GM23338 (cell line): Measurements from ENCODE around the gene PROKR2. TPM values are rescaled to one million over a fixed set of nuclear protein-coding genes. Genes with fewer than 3 reads are reported as not detected.

Experiments
- ATAC-seq: fragments of 200-7000 bp; cut with Tn5 transposase; 3 replicates; pipeline ENCODE4 v1.9.1; 2020
- DNase-seq: peaks from one replicate; pipeline ENCODE4 v3.0.0-alpha.2; 2015; ENCODE audit warnings: low spot score
- H2AFZ ChIP-seq: fragments of 200-600 bp; sonication (generic); 2 replicates; pipeline ENCODE4 v1.8.0; 2016; ENCODE audit warnings: antibody characterized with exemption, mild to moderate bottlenecking, moderate library complexity
- H3F3A ChIP-seq: fragments of 200-600 bp; sonication (generic); replicated peaks from 2 replicates; pipeline ENCODE4 v1.8.0; 2017; ENCODE audit warnings: antibody characterized with exemption, mixed run types, low read depth
- H3K27ac ChIP-seq: fragments of 200-600 bp; sonication (generic); 2 replicates; pipeline ENCODE4 v1.6.1; 2016; ENCODE audit warnings: low read depth
- H3K27me3 ChIP-seq: fragments of 200-600 bp; sonication (generic); 2 replicates; pipeline ENCODE4 v1.8.0; 2016; ENCODE audit warnings: mild to moderate bottlenecking, mixed run types, moderate library complexity; ENCODE audit not compliant: insufficient read depth
- H3K36me3 ChIP-seq: fragments of 200-600 bp; sonication (generic); 2 replicates; pipeline ENCODE4 v1.8.0; 2016; ENCODE audit warnings: mild to moderate bottlenecking; ENCODE audit not compliant: insufficient read depth
- H3K4me1 ChIP-seq: fragments of 200-600 bp; sonication (generic); 2 replicates; pipeline ENCODE4 v1.8.0; 2016; ENCODE audit warnings: mild to moderate bottlenecking, moderate library complexity; ENCODE audit not compliant: insufficient read depth
- H3K4me2 ChIP-seq: fragments of 200-600 bp; sonication (generic); 2 replicates; pipeline ENCODE4 v1.7.1; 2017; ENCODE audit warnings: mixed run types
- H3K4me3 ChIP-seq: fragments of 200-600 bp; sonication (generic); 2 replicates; pipeline ENCODE4 v1.6.1; 2016; ENCODE audit warnings: mixed run types
- H3K79me2 ChIP-seq: fragments of 200-600 bp; sonication (generic); replicated peaks from 2 replicates; pipeline ENCODE4 v1.8.0; 2017; ENCODE audit warnings: mild to moderate bottlenecking; ENCODE audit not compliant: insufficient read depth
- H3K9me2 ChIP-seq: fragments of 200-600 bp; sonication (generic); 2 replicates; pipeline ENCODE4 v1.8.0; 2017; ENCODE audit not compliant: insufficient read depth
- H4K20me1 ChIP-seq: fragments of 200-600 bp; sonication (generic); replicated peaks from 2 replicates; pipeline ENCODE4 v1.8.0; 2017; ENCODE audit warnings: mild to moderate bottlenecking; ENCODE audit not compliant: insufficient read depth
- H3K27ac Mint-ChIP-seq: 2 replicates; pipeline ENCODE4 v1.8.0; 2020; ENCODE audit warnings: inconsistent platforms, mild to moderate bottlenecking, moderate library complexity, mixed read lengths
- H3K27me3 Mint-ChIP-seq: 3 replicates; pipeline ENCODE4 v1.8.0; 2022; ENCODE audit warnings: low read depth, mild to moderate bottlenecking, moderate library complexity, mixed read lengths, inconsistent platforms; ENCODE audit not compliant: insufficient read depth, poor library complexity
- H3K36me3 Mint-ChIP-seq: 3 replicates; pipeline ENCODE4 v1.8.0; 2021; ENCODE audit warnings: low read depth, mild to moderate bottlenecking, inconsistent platforms, moderate library complexity, mixed read lengths
- H3K4me1 Mint-ChIP-seq: 3 replicates; pipeline ENCODE4 v1.8.0; 2020; ENCODE audit warnings: mild to moderate bottlenecking, inconsistent platforms, mixed read lengths
- H3K4me3 Mint-ChIP-seq: 3 replicates; pipeline ENCODE4 v1.8.0; 2021; ENCODE audit warnings: moderate library complexity, mild to moderate bottlenecking, inconsistent platforms, mixed read lengths
- H3K9me3 Mint-ChIP-seq: 3 replicates; pipeline ENCODE4 v1.8.0; 2020; ENCODE audit warnings: moderate library complexity, mild to moderate bottlenecking, inconsistent platforms, mixed read lengths
- CREB1 ChIP-seq: fragments of 250-450 bp; sonication (Bioruptor Pico); IDR thresholded peaks from 2 replicates; pipeline ENCODE4 v1.5.0; 2020; ENCODE audit warnings: low read depth, mild to moderate bottlenecking, moderate library complexity
- CTCF ChIP-seq, 2 experiments: fragments of 200-600 bp in 1 of 2; sonication (generic) in 1 of 2; conservative IDR thresholded peaks; 2 replicates each; pipeline versions ENCODE4 v1.5.1 to v1.6.1; 2016 to 2017; ENCODE audit warnings: antibody characterized with exemption in 2 of 2, low read depth in 2 of 2, mild to moderate bottlenecking in 2 of 2, moderate library complexity in 1 of 2
- ETS1 ChIP-seq: IDR thresholded peaks from 2 replicates; pipeline ENCODE4 v1.6.1; 2016; ENCODE audit warnings: antibody characterized with exemption
- EZH2 ChIP-seq: fragments of 200-600 bp; sonication (generic); IDR thresholded peaks from one replicate; pipeline ENCODE4 v1.8.0; 2017; ENCODE audit warnings: antibody characterized with exemption, mild to moderate bottlenecking, low read depth; ENCODE audit not compliant: unreplicated experiment
- EZH2phosphoT487 ChIP-seq: fragments of 200-600 bp; sonication (generic); IDR thresholded peaks from one replicate; pipeline ENCODE4 v1.8.1; 2018; ENCODE audit warnings: antibody characterized with exemption; ENCODE audit not compliant: unreplicated experiment
- JUNB ChIP-seq: IDR thresholded peaks from one replicate; pipeline ENCODE4 v1.6.1; 2016; ENCODE audit warnings: antibody characterized with exemption; ENCODE audit not compliant: unreplicated experiment
- NANOG ChIP-seq: IDR thresholded peaks from 2 replicates; pipeline ENCODE4 v1.6.1; 2016; ENCODE audit warnings: antibody characterized with exemption, borderline replicate concordance
- POLR2AphosphoS5 ChIP-seq: IDR thresholded peaks from 2 replicates; pipeline ENCODE4 v1.6.1; 2016; ENCODE audit warnings: antibody characterized with exemption, low read depth
- REST ChIP-seq: IDR thresholded peaks from one replicate; pipeline ENCODE4 v1.6.1; 2018; ENCODE audit warnings: antibody characterized with exemption; ENCODE audit not compliant: unreplicated experiment
- STAT1 ChIP-seq: IDR thresholded peaks from one replicate; pipeline ENCODE4 v1.6.1; 2016; ENCODE audit warnings: antibody characterized with exemption; ENCODE audit not compliant: unreplicated experiment
- ZNF114 ChIP-seq: fragments of 250-450 bp; sonication (Bioruptor Pico); IDR thresholded peaks from 2 replicates; pipeline ENCODE4 v1.5.0; 2020; ENCODE audit warnings: mild to moderate bottlenecking, moderate library complexity
- ZNF331 ChIP-seq: fragments of 250-450 bp; sonication (Bioruptor Pico); IDR thresholded peaks from 2 replicates; pipeline ENCODE4 v1.5.0; 2020; ENCODE audit warnings: low read depth, mild to moderate bottlenecking, moderate library complexity
- ZNF462 ChIP-seq: fragments of 250-450 bp; sonication (Bioruptor Pico); IDR thresholded peaks from 2 replicates; pipeline ENCODE4 v1.5.0; 2020; ENCODE audit warnings: mild to moderate bottlenecking, moderate library complexity
- polyA plus RNA-seq: library from polyadenylated mRNA; unstranded; fragments of >200 nt; fragmentation: Nextera tagmentation; extraction: Ambion mirVana; gene quantifications from 2 replicates; pipeline ENCODE4 v1.2.1, GENCODE V29; 2016
- total RNA-seq: library from RNA; depleted of rRNA; stranded (reverse); fragments of >200 nt; shearing (Covaris generic); gene quantifications from 2 replicates; pipeline ENCODE4 v1.2.3, GENCODE V29; 2014

PROKR2 gene
- total and polyA plus RNA-seq, 2 experiments from 2014 or later, result 1.9 to 5.9 TPM

- Histone ChIP-seq H3K36me3 (no peaks in the 10 kb centered on the region), H3K4me2 (no peak overlapping the region), H2AFZ (no peak overlapping the region), H4K20me1 (no peaks in the 10 kb centered on the region), H3K4me3 (no peak overlapping the region), H3K4me1 (no peaks in the 10 kb centered on the region), H3F3A (no peaks in the 10 kb centered on the region), H3K79me2 (no peaks in the 10 kb centered on the region), H3K27me3 (no peaks in the 10 kb centered on the region), H3K9me2 (0 out of 2 replicates have a peak, but pooled peaks cover 3% of the 10 kb centered on the region), H3K27ac (no peak overlapping the region)
- ATAC-seq (no peak), DNase-seq (no peak)
- Mint-ChIP-seq H3K4me1 (no peaks in the 10 kb centered on the region), H3K4me3 (no peak overlapping the region), H3K9me3 (peaks cover 10% of the 10 kb centered on the region; the same call in 2 of the 3 replicates), H3K36me3 (peaks cover 6% of the 10 kb centered on the region; the same call in 1 of the 3 replicates), H3K27ac (no peak overlapping the region), H3K27me3 (no peaks in the 10 kb centered on the region)
- TF ChIP-seq ZNF462 (CRISPR knock-in tag) (no peak), EZH2 (no peak), CREB1 (CRISPR knock-in tag) (no peak), ZNF331 (no peak), STAT1 (no peak), ETS1 (no peak), JUNB (no peak), EZH2phosphoT487 (no peak), ZNF114 (no peak), NANOG (no peak), REST (no peak), CTCF (conservative IDR thresholded peaks at IDR 0.05; ENCODE audit: low read depth in 2 of 2) (no peak), POLR2AphosphoS5 (no peak)
Observed at GRCh38 chr20:5356941-5357340, 40.2 kb upstream of the PROKR2 start.
